B cell (primary cell): Measurements from ENCODE around the gene QKI. TPM values are rescaled to one million over a fixed set of nuclear protein-coding genes. Genes with fewer than 3 reads are reported as not detected.

ENCODE experiments used
- ATAC-seq: fragments of 200-7000 bp; cut with Tn5 transposase; one replicate; pipeline ENCODE4 v1.10.0; 2021; ENCODE audit warnings: low read depth, mild to moderate bottlenecking, moderate number of reproducible peaks, moderate library complexity
- CTCF ChIA-PET: fragments of 350-600 bp; sonication (Branson Sonifier 250); formaldehyde crosslinking; loops from one replicate; lab custom pipeline; 2021; ENCODE audit warnings: antibody characterized with exemption, inconsistent platforms; lab: Charles Lee
- POLR2A ChIA-PET: fragments of 350-600 bp; sonication (Branson Sonifier 250); formaldehyde crosslinking; loops from one replicate; lab custom pipeline; 2021; ENCODE audit warnings: antibody characterized with exemption; lab: Charles Lee
- DNase-seq: peaks from one replicate; pipeline ENCODE4 v3.0.0; 2013
- H2AFZ ChIP-seq: 2 replicates; pipeline ENCODE4 v1.6.1; 2012; ENCODE audit warnings: mild to moderate bottlenecking, low read depth, low read length; ENCODE audit not compliant: insufficient read depth, poor library complexity, severe bottlenecking
- H3K27ac ChIP-seq, 2 donors: 1 replicate in 1 of 2; 2 replicates in 1 of 2; pipeline ENCODE4 v1.5.1; 2012 to 2013; ENCODE audit warnings: low read length in 2 of 2, mild to moderate bottlenecking in 2 of 2, moderate library complexity in 1 of 2
- H3K27me3 ChIP-seq, 4 experiments: fragments of 200-600 bp in 1 of 4; sonication (generic) in 1 of 4; replicated peaks in 1 of 4; 1 replicate in 2 of 4; 2 replicates in 2 of 4; pipeline versions ENCODE4 v1.6.1 to v1.7.0; 2013 to 2016; ENCODE audit warnings: low read length in 3 of 4, mild to moderate bottlenecking in 2 of 4, mixed read lengths in 1 of 4, moderate library complexity in 1 of 4; ENCODE audit not compliant: insufficient read depth in 4 of 4, control insufficient read depth in 3 of 4; ENCODE audit errors: control extremely low read depth in 1 of 4
- H3K36me3 ChIP-seq, 2 experiments: replicated peaks in 1 of 2; 1 replicate in 1 of 2; 2 replicates in 1 of 2; pipeline versions ENCODE4 v1.6.1 to v1.7.1; 2013; ENCODE audit warnings: low read length in 1 of 2; ENCODE audit not compliant: insufficient read depth in 2 of 2, control insufficient read depth in 1 of 2; ENCODE audit errors: control extremely low read depth in 1 of 2, extremely low read depth in 1 of 2
- H3K4me1 ChIP-seq, 2 donors: fragments of 200-600 bp in 1 of 2; sonication (generic) in 1 of 2; 1 replicate in 1 of 2; 2 replicates in 1 of 2; pipeline versions ENCODE4 v1.5.1 to v1.6.1; 2013 to 2017; ENCODE audit warnings: low read length in 2 of 2; ENCODE audit not compliant: control insufficient read depth in 2 of 2, insufficient read depth in 2 of 2
- H3K4me2 ChIP-seq: replicated peaks from 2 replicates; pipeline ENCODE3; 2012; ENCODE audit warnings: mild to moderate bottlenecking, low read depth, low read length; ENCODE audit not compliant: poor library complexity, severe bottlenecking
- H3K4me3 ChIP-seq, 5 experiments: fragments of 200-600 bp in 1 of 5; sonication (generic) in 1 of 5; 1 replicate in 3 of 5; 2 replicates in 2 of 5; pipeline versions ENCODE4 v1.5.1 to v1.7.0; 2011 to 2016; ENCODE audit warnings: low read length in 4 of 5, mild to moderate bottlenecking in 4 of 5, low read depth in 2 of 5, control low read depth in 1 of 5, moderate library complexity in 1 of 5; ENCODE audit not compliant: insufficient read depth in 1 of 5; ENCODE audit errors: control extremely low read depth in 1 of 5, extremely low read depth in 1 of 5
- H3K79me2 ChIP-seq: fragments of 200-600 bp; sonication (generic); one replicate; pipeline ENCODE4 v1.6.0; 2016; ENCODE audit warnings: low read length; ENCODE audit not compliant: control insufficient read depth, insufficient read depth
- H3K9ac ChIP-seq: fragments of 200-600 bp; sonication (generic); 2 replicates; pipeline ENCODE4 v1.6.1; 2017; ENCODE audit warnings: mild to moderate bottlenecking, low read length, moderate library complexity
- H3K9me3 ChIP-seq, 3 donors: one replicate each; pipeline versions ENCODE4 v1.6.1 to v1.7.1; 2013; ENCODE audit warnings: low read length in 2 of 3; ENCODE audit not compliant: control insufficient read depth in 2 of 3, insufficient read depth in 1 of 3; ENCODE audit errors: control extremely low read depth in 1 of 3
- H4K20me1 ChIP-seq: 2 replicates; pipeline ENCODE4 v1.6.0; 2012; ENCODE audit warnings: mild to moderate bottlenecking, low read length; ENCODE audit not compliant: insufficient read depth, control insufficient read depth, poor library complexity, severe bottlenecking
- H3K27ac Mint-ChIP-seq: one replicate; pipeline ENCODE4 v1.8.0; 2021; ENCODE audit warnings: mixed read lengths
- H3K27me3 Mint-ChIP-seq: one replicate; pipeline ENCODE4 v1.8.0; 2021; ENCODE audit warnings: mixed read lengths
- H3K4me1 Mint-ChIP-seq: one replicate; pipeline ENCODE4 v1.8.0; 2021; ENCODE audit warnings: mixed read lengths
- H3K4me3 Mint-ChIP-seq: one replicate; pipeline ENCODE4 v1.8.0; 2021; ENCODE audit warnings: mixed read lengths
- H3K9me3 Mint-ChIP-seq: one replicate; pipeline ENCODE4 v1.8.0; 2022; ENCODE audit warnings: mixed read lengths; ENCODE audit not compliant: insufficient read depth
- EZH2 ChIP-seq: IDR thresholded peaks from 2 replicates; pipeline ENCODE4 v1.6.1; 2012; ENCODE audit warnings: borderline replicate concordance, low read depth, mild to moderate bottlenecking, moderate library complexity, low read length; ENCODE audit not compliant: insufficient read depth, poor library complexity, severe bottlenecking
- WGBS: methylation state at CpG from one replicate; pipeline ENCODE4 v1.1.5; 2013; ENCODE audit warnings: missing lambda C conversion rate; ENCODE audit not compliant: insufficient coverage; 5-methylcytosine and 5-hydroxymethylcytosine counted together
- intact Hi-C: fragments of 100-400 bp; cut with micrococcal nuclease; formaldehyde crosslinking; loops from one replicate; pipeline ENCODE4 v1.10.0; 2022
- polyA plus RNA-seq: library from polyadenylated mRNA; depleted of rRNA; stranded (reverse); fragments of >200 nt; gene quantifications from 2 replicates; pipeline ENCODE4 v1.2.3, GENCODE V29; 2012
- total RNA-seq, 2 donors: library from RNA; stranded (reverse); fragments of 120-200 nt in 1 of 2; gene quantifications; 1 replicate in 1 of 2; 2 replicates in 1 of 2; pipeline versions ENCODE4 v1.2.3 to v1.2.4, GENCODE V29; 2013 to 2022
- TF ChIP-seq, protein P1 (sequence below): fragments of 200-600 bp; IDR thresholded peaks from one replicate; pipeline ENCODE4 v1.8.0; 2022; ENCODE audit warnings: antibody characterized with exemption, mild to moderate bottlenecking

The QKI gene
- total and polyA plus RNA-seq, 2 donors (not counting 1 experiment from before 2014, with no cell fraction given) = 38.8 to 79.5 TPM

DNA sequence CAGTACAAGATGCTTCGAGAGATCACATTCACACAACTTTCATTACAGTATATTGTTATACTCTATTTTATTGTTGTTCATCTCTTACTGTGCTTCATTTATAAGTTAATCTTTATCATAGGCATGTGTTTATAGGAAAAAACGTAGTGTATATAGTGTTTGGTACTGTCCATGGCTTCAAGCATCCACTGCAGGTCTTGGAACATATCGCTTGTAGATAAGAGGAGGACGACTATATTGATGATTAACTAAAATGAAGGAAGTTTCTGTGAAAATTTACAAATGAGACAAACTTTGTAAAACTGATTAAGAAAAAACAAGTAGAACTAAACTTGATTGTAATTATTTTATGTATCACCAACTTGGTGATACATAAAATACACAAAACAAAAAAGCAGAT, 98.5 kb downstream of the QKI start:
- POLR2A ChIA-PET = no interaction called here
- H3K4me2 ChIP-seq = no peak overlapping the region
- Mint-ChIP-seq H3K27me3 (no peaks in the 10 kb centered on the region), H3K27ac (no peak overlapping the region), H3K4me3 (no peak overlapping the region), H3K4me1 (peaks cover 9% of the 10 kb centered on the region), H3K9me3 (peaks cover 2% of the 10 kb centered on the region)
- H3K4me3 ChIP-seq = no peak overlapping the region
- H3K79me2 ChIP-seq = peaks cover 23% of the 10 kb centered on the region
- H4K20me1 ChIP-seq = peaks cover 8% of the 10 kb centered on the region
- ATAC-seq (no peak), DNase-seq (no peak)
- H3K27me3 ChIP-seq = no peaks in the 10 kb centered on the region
- H3K27ac ChIP-seq = no peak overlapping the region
- TF ChIP-seq EZH2 = no peak
- TF ChIP-seq, protein P1, sequence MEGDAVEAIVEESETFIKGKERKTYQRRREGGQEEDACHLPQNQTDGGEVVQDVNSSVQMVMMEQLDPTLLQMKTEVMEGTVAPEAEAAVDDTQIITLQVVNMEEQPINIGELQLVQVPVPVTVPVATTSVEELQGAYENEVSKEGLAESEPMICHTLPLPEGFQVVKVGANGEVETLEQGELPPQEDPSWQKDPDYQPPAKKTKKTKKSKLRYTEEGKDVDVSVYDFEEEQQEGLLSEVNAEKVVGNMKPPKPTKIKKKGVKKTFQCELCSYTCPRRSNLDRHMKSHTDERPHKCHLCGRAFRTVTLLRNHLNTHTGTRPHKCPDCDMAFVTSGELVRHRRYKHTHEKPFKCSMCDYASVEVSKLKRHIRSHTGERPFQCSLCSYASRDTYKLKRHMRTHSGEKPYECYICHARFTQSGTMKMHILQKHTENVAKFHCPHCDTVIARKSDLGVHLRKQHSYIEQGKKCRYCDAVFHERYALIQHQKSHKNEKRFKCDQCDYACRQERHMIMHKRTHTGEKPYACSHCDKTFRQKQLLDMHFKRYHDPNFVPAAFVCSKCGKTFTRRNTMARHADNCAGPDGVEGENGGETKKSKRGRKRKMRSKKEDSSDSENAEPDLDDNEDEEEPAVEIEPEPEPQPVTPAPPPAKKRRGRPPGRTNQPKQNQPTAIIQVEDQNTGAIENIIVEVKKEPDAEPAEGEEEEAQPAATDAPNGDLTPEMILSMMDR = no peak
- WGBS = 100% methylated on average over 1 of the region's 4 CpGs
- intact Hi-C loops = no loop called here
- H2AFZ ChIP-seq = no peak overlapping the region
- no peak overlapping the region for H3K9ac ChIP-seq
- H3K36me3 ChIP-seq = no peaks in the 10 kb centered on the region
- CTCF ChIA-PET = no interaction called here
- peaks cover 0 to 9% (median 4%) of the 10 kb centered on the region in 3 donors for H3K9me3 ChIP-seq
- no peaks in the 10 kb centered on the region for H3K4me1 ChIP-seq

DNA sequence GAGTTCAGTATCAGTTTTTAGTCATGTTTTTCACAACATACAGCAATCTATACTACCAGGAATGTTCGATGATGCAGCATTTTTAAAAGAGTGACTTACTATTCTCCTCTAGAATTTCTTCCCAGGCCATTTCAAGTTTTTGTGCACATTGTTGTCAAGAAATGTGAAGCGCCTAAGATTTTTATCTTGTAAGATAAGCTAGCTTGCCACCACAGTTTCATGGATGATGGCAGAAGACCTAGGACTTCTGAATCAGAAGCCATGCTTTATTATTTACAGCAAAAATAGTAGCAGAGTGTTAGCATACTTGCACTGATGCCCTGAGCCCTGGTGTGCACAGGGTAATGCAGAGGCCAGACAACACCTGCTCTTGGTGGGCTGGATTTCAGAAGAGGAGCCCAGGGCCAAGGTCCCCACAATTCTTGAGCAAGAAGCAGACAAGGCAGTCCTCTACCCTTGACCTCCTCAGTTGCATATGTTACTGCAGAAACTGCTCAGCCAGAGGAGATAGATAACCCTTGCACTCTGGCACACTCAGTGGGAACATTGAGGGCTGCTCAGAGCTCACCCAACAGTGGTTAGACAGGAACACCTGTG, 99.2 kb downstream of the QKI start:
- Mint-ChIP-seq H3K27me3 (no peaks in the 10 kb centered on the region), H3K4me1 (peaks cover 15% of the 10 kb centered on the region), H3K4me3 (no peak overlapping the region), H3K9me3 (no peaks in the 10 kb centered on the region), H3K27ac (no peak overlapping the region)
- Histone ChIP-seq H3K4me1 (no peaks in the 10 kb centered on the region), H3K9me3 (peaks cover 0 to 4% (median 0%) of the 10 kb centered on the region in 3 donors), H3K4me2 (no peak overlapping the region), H3K36me3 (no peaks in the 10 kb centered on the region), H3K27me3 (no peaks in the 10 kb centered on the region), H2AFZ (no peak overlapping the region), H3K9ac (no peak overlapping the region), H3K79me2 (peaks cover 17% of the 10 kb centered on the region), H3K27ac (no peak overlapping the region), H4K20me1 (peaks cover 8% of the 10 kb centered on the region), H3K4me3 (no peak overlapping the region)
- TF ChIP-seq EZH2 = no peak
- TF ChIP-seq, protein P1 = no peak
- no peak for ATAC-seq
- ChIA-PET POLR2A (no interaction called here), CTCF (no interaction called here)
- WGBS = 100% methylated on average over 1 of the region's 2 CpGs
- no peak for DNase-seq
- intact Hi-C loops = no loop called here
